OCI-LY3 (cell line): Measurements from ENCODE around the gene ZNF606.

Source experiments
- CTCF ChIP-seq: fragments of 200-600, 300-600 bp; sonication (generic); IDR thresholded peaks from 2 replicates; pipeline ENCODE4 v1.5.1; 2014; ENCODE audit warnings: antibody characterized with exemption, low read length, low read depth
- EZH2phosphoT487 ChIP-seq: fragments of 200-600 bp; shearing (Covaris generic); IDR thresholded peaks from 2 replicates; pipeline ENCODE4 v1.6.1; 2018; ENCODE audit warnings: antibody characterized with exemption, mixed run types, low read depth

GRCh38 chr19:57935731-57936130, 66.9 kb downstream of the ZNF606 start:
- TF ChIP-seq CTCF (no peak), EZH2phosphoT487 (no peak)
